Liver (tissue), 9 donors: ENCODE measurements around the gene FOXK1. TPM values are rescaled to one million over a fixed set of nuclear protein-coding genes. Genes with fewer than 3 reads are reported as not detected.
"Not testable (repeated sequence)": the region's sequence is repeated elsewhere in the genome, so short reads cannot be mapped to it uniquely, and the experiment has no call there.

Experiments
- DNase-seq: peaks from one replicate; pipeline ENCODE4 v3.0.0-alpha.2; 2017; ENCODE audit warnings: low spot score
- H3K27ac ChIP-seq, 2 donors: one replicate each; pipeline ENCODE4 v1.7.0; 2013; ENCODE audit warnings: inconsistent platforms in 2 of 2, low read length in 2 of 2, control low read depth in 1 of 2, low read depth in 1 of 2, mild to moderate bottlenecking in 1 of 2
- H3K27me3 ChIP-seq, 4 donors: one replicate each; pipeline versions ENCODE4 v1.6.1 to v1.7.0; 2013; ENCODE audit warnings: low read length in 3 of 4, inconsistent platforms in 1 of 4, mild to moderate bottlenecking in 1 of 4, moderate library complexity in 1 of 4; ENCODE audit not compliant: control insufficient read depth in 4 of 4, insufficient read depth in 4 of 4
- H3K36me3 ChIP-seq, 4 donors: one replicate each; pipeline versions ENCODE4 v1.6.1 to v1.7.0; 2013; ENCODE audit warnings: low read length in 3 of 4, mild to moderate bottlenecking in 3 of 4, low read depth in 1 of 4, moderate library complexity in 1 of 4; ENCODE audit not compliant: control insufficient read depth in 4 of 4, insufficient read depth in 3 of 4
- H3K4me1 ChIP-seq, 4 donors: one replicate each; pipeline versions ENCODE4 v1.6.1 to v1.7.0; 2013; ENCODE audit warnings: low read length in 3 of 4, mild to moderate bottlenecking in 3 of 4, moderate library complexity in 1 of 4; ENCODE audit not compliant: control insufficient read depth in 4 of 4, insufficient read depth in 4 of 4
- H3K4me3 ChIP-seq, 3 donors: one replicate each; pipeline versions ENCODE4 v1.6.1 to v1.7.0; 2013; ENCODE audit warnings: low read length in 3 of 3, control low read depth in 1 of 3, low read depth in 1 of 3, mild to moderate bottlenecking in 1 of 3
- H3K9ac ChIP-seq, 2 donors: one replicate each; pipeline ENCODE4 v1.7.0; 2013; ENCODE audit warnings: low read length in 2 of 2, mild to moderate bottlenecking in 2 of 2, moderate library complexity in 2 of 2, control low read depth in 1 of 2, low read depth in 1 of 2
- H3K9me3 ChIP-seq, 4 donors: one replicate each; pipeline versions ENCODE4 v1.6.1 to v1.7.0; 2013; ENCODE audit warnings: low read length in 3 of 4; ENCODE audit not compliant: control insufficient read depth in 4 of 4
- WGBS: extraction: QIAGEN DNeasy Blood & Tissue Kit; methylation state at CpG from one replicate; pipeline ENCODE4 v1.1.7; 2013; 5-methylcytosine and 5-hydroxymethylcytosine counted together
- polyA plus RNA-seq, 2 donors: library from polyadenylated mRNA; stranded (reverse) in 1 of 2; unstranded in 1 of 2; fragments of 200-250 nt in 1 of 2; fragments of >200 nt in 1 of 2; fragmentation: Nextera tagmentation in 1 of 2; extraction: Ambion mirVana in 1 of 2; gene quantifications; one replicate each; pipeline versions ENCODE4 v1.2.1 to v1.2.3, GENCODE V29; 2013 to 2015
- total RNA-seq, 2 donors: library from RNA; depleted of rRNA; stranded (reverse); fragments of >200 nt; gene quantifications; one replicate each; pipeline ENCODE4 v1.2.3, GENCODE V29; 2014
- TF ChIP-seq, protein P1 (sequence below): fragments of 150-350 bp; IDR thresholded peaks from 2 replicates; pipeline ENCODE4 v1.5.1; 2017; ENCODE audit warnings: improper control_type of control experiment, low read depth, low read length; ENCODE audit not compliant: missing input control
- TF ChIP-seq, protein P2 (sequence below): IDR thresholded peaks from 2 replicates; pipeline ENCODE4 v1.6.1; 2016; ENCODE audit warnings: antibody characterized with exemption, mild to moderate bottlenecking
- TF ChIP-seq, protein P3 (sequence below): IDR thresholded peaks from 2 replicates; pipeline ENCODE4 v1.6.1; 2016; ENCODE audit warnings: antibody characterized with exemption
- donor health status: healthy.
- donor health status: healthy.
- donor health status: healthy.
- donor health status: healthy.
- donor health status: healthy.

Gene FOXK1
- total and polyA plus RNA-seq, 4 donors: 1.2 to 8.5 (median 4.4) TPM

DNA sequence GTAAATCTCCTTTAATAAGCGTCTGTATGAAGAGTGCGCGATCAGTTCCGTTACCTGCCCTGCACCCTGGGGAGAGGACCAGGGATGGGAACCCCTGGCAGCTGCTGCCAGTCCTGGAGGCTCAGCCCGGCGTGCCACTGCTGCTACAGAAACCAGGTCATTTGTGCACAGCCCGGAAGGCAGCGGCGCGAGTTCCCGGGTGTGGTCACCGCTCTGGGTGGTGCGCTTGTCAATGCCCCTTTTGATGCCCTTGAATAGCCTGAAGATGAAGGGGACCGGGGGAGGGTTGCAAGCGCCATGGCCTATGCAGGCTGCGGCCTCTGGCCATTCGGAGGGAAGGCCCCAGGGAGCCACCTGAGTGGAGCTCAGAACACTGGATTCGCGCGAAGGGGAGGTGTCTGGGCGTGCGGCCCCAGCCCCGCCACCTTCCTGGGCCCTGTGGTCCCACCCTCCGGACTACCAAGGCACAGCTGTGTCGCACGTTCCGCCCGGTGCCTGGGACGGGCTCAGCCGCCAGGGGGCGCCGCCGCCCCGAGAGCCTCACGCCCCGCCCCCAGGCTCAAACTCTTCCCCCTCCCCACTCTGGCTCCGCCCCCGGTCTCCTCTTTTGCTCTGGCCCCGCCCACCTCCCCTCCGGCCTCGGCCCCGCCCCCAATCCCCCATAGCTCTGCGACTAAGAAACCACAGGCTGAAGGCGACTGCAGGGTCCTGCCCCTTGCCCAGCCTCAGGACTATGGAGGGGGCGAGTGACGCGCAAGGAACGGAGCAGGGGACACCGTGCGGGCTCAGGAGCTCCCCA, 109.8 kb downstream of the FOXK1 start:
- H3K27ac ChIP-seq: peak overlapping the region in 1 of 2 donors; percentile 46
- peaks cover 10 to 47% (median 19%) of the 10 kb centered on the region in 4 donors for H3K36me3 ChIP-seq
- peak; percentile 84 for DNase-seq
- H3K9me3 ChIP-seq: no peaks in the 10 kb centered on the region
- H3K4me3 ChIP-seq: no peak overlapping the region
- no peaks in the 10 kb centered on the region for H3K27me3 ChIP-seq
- TF ChIP-seq, protein P1, sequence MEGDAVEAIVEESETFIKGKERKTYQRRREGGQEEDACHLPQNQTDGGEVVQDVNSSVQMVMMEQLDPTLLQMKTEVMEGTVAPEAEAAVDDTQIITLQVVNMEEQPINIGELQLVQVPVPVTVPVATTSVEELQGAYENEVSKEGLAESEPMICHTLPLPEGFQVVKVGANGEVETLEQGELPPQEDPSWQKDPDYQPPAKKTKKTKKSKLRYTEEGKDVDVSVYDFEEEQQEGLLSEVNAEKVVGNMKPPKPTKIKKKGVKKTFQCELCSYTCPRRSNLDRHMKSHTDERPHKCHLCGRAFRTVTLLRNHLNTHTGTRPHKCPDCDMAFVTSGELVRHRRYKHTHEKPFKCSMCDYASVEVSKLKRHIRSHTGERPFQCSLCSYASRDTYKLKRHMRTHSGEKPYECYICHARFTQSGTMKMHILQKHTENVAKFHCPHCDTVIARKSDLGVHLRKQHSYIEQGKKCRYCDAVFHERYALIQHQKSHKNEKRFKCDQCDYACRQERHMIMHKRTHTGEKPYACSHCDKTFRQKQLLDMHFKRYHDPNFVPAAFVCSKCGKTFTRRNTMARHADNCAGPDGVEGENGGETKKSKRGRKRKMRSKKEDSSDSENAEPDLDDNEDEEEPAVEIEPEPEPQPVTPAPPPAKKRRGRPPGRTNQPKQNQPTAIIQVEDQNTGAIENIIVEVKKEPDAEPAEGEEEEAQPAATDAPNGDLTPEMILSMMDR: peak; percentile 29
- TF ChIP-seq, protein P2, sequence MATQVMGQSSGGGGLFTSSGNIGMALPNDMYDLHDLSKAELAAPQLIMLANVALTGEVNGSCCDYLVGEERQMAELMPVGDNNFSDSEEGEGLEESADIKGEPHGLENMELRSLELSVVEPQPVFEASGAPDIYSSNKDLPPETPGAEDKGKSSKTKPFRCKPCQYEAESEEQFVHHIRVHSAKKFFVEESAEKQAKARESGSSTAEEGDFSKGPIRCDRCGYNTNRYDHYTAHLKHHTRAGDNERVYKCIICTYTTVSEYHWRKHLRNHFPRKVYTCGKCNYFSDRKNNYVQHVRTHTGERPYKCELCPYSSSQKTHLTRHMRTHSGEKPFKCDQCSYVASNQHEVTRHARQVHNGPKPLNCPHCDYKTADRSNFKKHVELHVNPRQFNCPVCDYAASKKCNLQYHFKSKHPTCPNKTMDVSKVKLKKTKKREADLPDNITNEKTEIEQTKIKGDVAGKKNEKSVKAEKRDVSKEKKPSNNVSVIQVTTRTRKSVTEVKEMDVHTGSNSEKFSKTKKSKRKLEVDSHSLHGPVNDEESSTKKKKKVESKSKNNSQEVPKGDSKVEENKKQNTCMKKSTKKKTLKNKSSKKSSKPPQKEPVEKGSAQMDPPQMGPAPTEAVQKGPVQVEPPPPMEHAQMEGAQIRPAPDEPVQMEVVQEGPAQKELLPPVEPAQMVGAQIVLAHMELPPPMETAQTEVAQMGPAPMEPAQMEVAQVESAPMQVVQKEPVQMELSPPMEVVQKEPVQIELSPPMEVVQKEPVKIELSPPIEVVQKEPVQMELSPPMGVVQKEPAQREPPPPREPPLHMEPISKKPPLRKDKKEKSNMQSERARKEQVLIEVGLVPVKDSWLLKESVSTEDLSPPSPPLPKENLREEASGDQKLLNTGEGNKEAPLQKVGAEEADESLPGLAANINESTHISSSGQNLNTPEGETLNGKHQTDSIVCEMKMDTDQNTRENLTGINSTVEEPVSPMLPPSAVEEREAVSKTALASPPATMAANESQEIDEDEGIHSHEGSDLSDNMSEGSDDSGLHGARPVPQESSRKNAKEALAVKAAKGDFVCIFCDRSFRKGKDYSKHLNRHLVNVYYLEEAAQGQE: no peak
- H3K4me1 ChIP-seq: peaks cover 0 to 3% (median 0%) of the 10 kb centered on the region in 4 donors
- WGBS: 78% methylated on average over 50 of the region's 50 CpGs
- H3K9ac ChIP-seq: no peak overlapping the region

DNA sequence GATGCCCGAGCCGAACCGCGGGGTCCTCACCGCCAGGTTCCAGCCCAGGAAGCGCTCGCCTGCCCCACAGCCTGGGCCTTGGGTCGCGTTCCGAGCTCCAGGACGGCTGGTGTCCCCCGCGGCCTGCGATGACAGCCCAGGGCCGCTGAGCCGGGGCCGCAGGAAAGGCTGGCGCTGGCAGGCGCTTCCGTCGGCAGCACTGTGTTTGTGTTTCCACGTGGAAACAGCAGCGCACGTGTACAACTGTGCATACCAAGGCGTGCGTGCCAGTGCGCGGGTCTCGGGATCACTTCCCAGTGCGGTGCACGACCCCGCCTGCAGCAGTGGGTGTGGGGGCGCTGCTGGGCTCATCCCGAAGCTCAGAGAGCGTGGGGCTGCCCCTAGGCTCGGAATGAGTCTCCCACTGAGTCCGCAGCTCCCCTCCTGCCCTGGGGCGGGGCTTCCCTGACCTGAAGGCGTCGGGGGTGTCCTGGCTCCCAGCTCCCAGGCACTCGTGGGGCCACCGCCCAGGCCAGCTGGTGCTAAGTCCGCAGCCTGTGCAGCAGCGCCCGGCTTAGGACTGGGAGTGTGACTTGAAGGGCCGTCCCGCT, 110.5 kb downstream of the FOXK1 start:
- TF ChIP-seq, protein P3, sequence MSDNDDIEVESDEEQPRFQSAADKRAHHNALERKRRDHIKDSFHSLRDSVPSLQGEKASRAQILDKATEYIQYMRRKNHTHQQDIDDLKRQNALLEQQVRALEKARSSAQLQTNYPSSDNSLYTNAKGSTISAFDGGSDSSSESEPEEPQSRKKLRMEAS: no peak
- Histone ChIP-seq H3K9me3 (no peaks in the 10 kb centered on the region), H3K27ac (peak overlapping the region in 1 of 2 donors; percentile 46), H3K4me3 (no peak overlapping the region), H3K4me1 (peaks cover 0 to 3% (median 0%) of the 10 kb centered on the region in 4 donors), H3K27me3 (no peaks in the 10 kb centered on the region), H3K36me3 (peaks cover 8 to 41% (median 16%) of the 10 kb centered on the region in 4 donors), H3K9ac (no peak overlapping the region)
- 69% methylated on average over 47 of the region's 47 CpGs for WGBS
- DNase-seq: no peak

DNA sequence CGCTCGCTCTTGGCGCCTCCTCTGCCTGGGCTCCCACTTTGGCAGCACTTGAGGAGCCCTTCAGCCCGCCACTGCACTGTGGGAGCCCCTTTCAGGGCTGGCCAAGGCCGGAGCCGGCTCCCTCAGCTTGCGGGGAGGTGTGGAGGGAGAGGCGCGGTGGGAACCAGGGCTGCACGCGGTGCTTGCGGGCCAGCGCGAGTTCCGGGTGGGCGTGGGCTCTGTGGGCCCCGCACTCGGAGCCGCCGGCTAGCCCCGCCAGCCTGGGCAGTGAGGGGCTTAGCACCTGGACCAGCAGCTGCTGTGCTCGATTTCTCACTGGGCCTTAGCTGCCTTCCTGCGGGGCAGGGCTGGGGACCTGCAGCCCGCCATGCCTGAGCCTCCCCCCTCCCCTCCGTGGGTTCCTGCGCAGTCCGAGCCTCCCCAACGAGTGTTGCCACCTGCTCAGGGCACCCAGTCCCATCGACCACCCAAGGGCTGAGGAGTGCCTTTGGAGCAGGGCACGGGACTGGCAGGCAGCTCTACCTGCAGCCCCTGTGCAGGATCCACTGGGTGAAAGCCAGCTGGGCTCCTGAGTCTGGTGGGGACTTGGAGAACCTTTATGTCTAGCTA, 111.4 kb downstream of the FOXK1 start:
- not testable (repeated sequence) for H3K27me3 ChIP-seq, H3K9ac ChIP-seq, H3K4me1 ChIP-seq, H3K4me3 ChIP-seq, H3K9me3 ChIP-seq, H3K27ac ChIP-seq, DNase-seq
- 98% methylated on average over 30 of the region's 30 CpGs for WGBS
- peaks cover 4 to 32% (median 14%) of the 10 kb centered on the region in 4 donors for H3K36me3 ChIP-seq

DNA sequence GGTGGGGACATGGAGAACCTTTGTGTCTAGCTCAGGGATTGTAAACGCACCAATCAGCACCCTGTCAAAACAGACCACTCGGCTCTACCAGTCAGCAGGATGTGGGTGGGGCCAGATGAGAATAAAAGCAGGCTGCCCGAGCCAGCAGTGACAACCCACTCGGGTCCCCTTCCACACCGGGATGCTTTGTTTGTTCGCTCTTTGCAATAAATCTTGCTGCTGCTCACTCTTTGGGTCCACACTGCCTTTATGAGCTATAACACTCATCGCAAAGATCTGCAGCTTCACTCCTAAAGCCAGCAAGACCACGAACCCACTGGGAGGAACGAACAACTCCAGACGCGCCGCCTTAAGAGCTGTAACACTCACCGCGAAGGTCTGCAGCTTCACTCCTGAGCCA, 112.1 kb downstream of the FOXK1 start:
- not testable (repeated sequence) for H3K4me1 ChIP-seq, H3K27ac ChIP-seq, H3K4me3 ChIP-seq, H3K9me3 ChIP-seq, H3K27me3 ChIP-seq, DNase-seq, H3K9ac ChIP-seq
- 91% methylated on average over 14 of the region's 14 CpGs for WGBS
- H3K36me3 ChIP-seq: peaks cover 4 to 26% (median 12%) of the 10 kb centered on the region in 4 donors
